Astrocyte (in vitro differentiated cells and primary cell): ENCODE measurements around the gene DTNBP1. TPM values are rescaled to one million over a fixed set of nuclear protein-coding genes. Genes with fewer than 3 reads are reported as not detected.

ENCODE experiments used
- DNase-seq: peaks from one replicate; pipeline ENCODE4 v3.0.0-alpha.2; 2010; ENCODE audit warnings: low read depth
- FAIRE-seq: peaks from 2 replicates; lab custom pipeline; 2011; peaks lifted over from hg19 to GRCh38; lab: Jason Lieb, UNC
- H2AFZ ChIP-seq: 2 replicates; pipeline ENCODE4 v1.6.0; 2012; ENCODE audit warnings: low read depth, low read length, inconsistent platforms
- H3K27ac ChIP-seq: 2 replicates; pipeline ENCODE4 v1.5.1; 2011; ENCODE audit warnings: low read depth, low read length, inconsistent platforms
- H3K27me3 ChIP-seq: 2 replicates; pipeline ENCODE4 v1.6.0; 2011; ENCODE audit warnings: low read length, inconsistent platforms; ENCODE audit not compliant: insufficient read depth
- H3K36me3 ChIP-seq: 2 replicates; pipeline ENCODE4 v1.5.1; 2011; ENCODE audit warnings: low read length, inconsistent platforms; ENCODE audit not compliant: insufficient read depth
- H3K4me1 ChIP-seq: 2 replicates; pipeline ENCODE4 v1.5.1; 2011; ENCODE audit warnings: low read length, inconsistent platforms; ENCODE audit not compliant: insufficient read depth
- H3K4me2 ChIP-seq: 2 replicates; pipeline ENCODE4 v1.6.0; 2012; ENCODE audit warnings: low read length, inconsistent platforms
- H3K4me3 ChIP-seq: 2 replicates; pipeline ENCODE4 v1.5.1; 2011; ENCODE audit warnings: low read depth, mild to moderate bottlenecking, low read length, inconsistent platforms; ENCODE audit not compliant: insufficient read depth
- H3K79me2 ChIP-seq: 2 replicates; pipeline ENCODE4 v1.6.0; 2012; ENCODE audit warnings: mild to moderate bottlenecking, low read length, inconsistent platforms; ENCODE audit not compliant: insufficient read depth
- H3K9ac ChIP-seq: 2 replicates; pipeline ENCODE4 v1.6.0; 2012; ENCODE audit warnings: mild to moderate bottlenecking, low read length, inconsistent platforms
- H3K9me3 ChIP-seq: 2 replicates; pipeline ENCODE4 v1.5.1; 2012; ENCODE audit warnings: low read depth, mild to moderate bottlenecking, low read length, inconsistent platforms; ENCODE audit not compliant: insufficient read depth
- H4K20me1 ChIP-seq: 2 replicates; pipeline ENCODE4 v1.6.0; 2012; ENCODE audit warnings: low read length, inconsistent platforms; ENCODE audit not compliant: insufficient read depth
- H3K27ac Mint-ChIP-seq: one replicate; pipeline ENCODE4 v1.8.0; 2021; ENCODE audit warnings: mild to moderate bottlenecking, mixed read lengths; ENCODE audit not compliant: unreplicated experiment
- H3K27me3 Mint-ChIP-seq: one replicate; pipeline ENCODE4 v1.8.0; 2021; ENCODE audit warnings: low read depth, mixed read lengths; ENCODE audit not compliant: unreplicated experiment
- H3K36me3 Mint-ChIP-seq: one replicate; pipeline ENCODE4 v1.8.0; 2021; ENCODE audit warnings: low read depth, mixed read lengths; ENCODE audit not compliant: unreplicated experiment
- H3K4me1 Mint-ChIP-seq: one replicate; pipeline ENCODE4 v1.8.0; 2021; ENCODE audit warnings: low read depth, mixed read lengths; ENCODE audit not compliant: unreplicated experiment
- H3K4me3 Mint-ChIP-seq: one replicate; pipeline ENCODE4 v1.8.0; 2021; ENCODE audit warnings: mild to moderate bottlenecking, moderate library complexity, mixed read lengths; ENCODE audit not compliant: unreplicated experiment
- H3K9me3 Mint-ChIP-seq: one replicate; pipeline ENCODE4 v1.8.0; 2021; ENCODE audit warnings: mild to moderate bottlenecking, mixed read lengths; ENCODE audit not compliant: unreplicated experiment
- EZH2 ChIP-seq: IDR thresholded peaks from 2 replicates; pipeline ENCODE4 v1.6.1; 2012; ENCODE audit warnings: mild to moderate bottlenecking, low read length, inconsistent platforms; ENCODE audit not compliant: insufficient read depth
- total RNA-seq: library from RNA; stranded (reverse); gene quantifications from 2 replicates; pipeline ENCODE4 v1.2.1, GENCODE V29; 2021
- TF ChIP-seq, protein P1 (sequence below): IDR thresholded peaks from 2 replicates; pipeline ENCODE4 v1.5.1; 2011; ENCODE audit warnings: low read depth, mild to moderate bottlenecking, inconsistent platforms, low read length, moderate library complexity; ENCODE audit not compliant: insufficient read depth

DTNBP1 gene
- total RNA-seq, 1 donor from 2014 or later: 13.0 TPM

DNA sequence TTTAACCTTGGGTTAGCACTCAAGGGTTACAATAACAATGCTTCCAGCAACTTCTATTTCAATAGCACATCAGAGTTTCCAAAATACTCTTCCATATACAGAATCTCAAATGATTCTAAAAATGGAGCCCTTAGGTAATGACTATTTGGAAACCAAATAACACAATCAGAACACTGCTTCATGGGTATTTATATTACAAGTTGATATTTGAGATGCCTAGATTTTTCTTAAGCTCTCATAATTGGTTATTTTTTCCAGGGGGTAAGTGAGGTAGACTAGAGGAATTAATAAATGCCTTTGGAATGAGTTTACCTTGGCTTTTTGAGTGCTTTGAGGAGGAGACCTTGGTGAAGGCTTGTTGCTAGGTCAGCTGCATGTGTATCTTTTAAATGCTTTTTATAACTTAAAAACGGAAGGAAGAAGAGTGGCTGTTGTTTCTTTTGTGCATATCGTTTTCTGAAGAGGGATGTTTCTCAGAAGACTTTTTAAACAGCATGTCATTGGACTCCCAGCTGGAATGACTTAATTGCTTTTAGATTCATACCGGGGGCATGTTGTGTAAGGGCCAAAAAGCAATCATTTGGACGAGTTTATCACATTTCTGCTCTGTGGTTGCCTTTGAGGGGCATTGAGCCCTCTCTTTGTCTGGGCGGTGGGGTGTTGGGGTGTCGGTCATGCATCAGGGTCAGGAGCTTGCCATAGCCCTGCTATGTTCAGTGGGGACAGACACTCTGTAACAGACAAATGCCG lies 186.0 kb downstream of the DTNBP1 start:
- no peaks in the 10 kb centered on the region for H3K9me3 ChIP-seq
- peaks cover 38% of the 10 kb centered on the region for H3K79me2 ChIP-seq
- peaks cover 9% of the 10 kb centered on the region for H3K36me3 Mint-ChIP-seq
- peak overlapping the region; percentile 39 for H3K4me2 ChIP-seq
- peaks cover 8% of the 10 kb centered on the region for H3K4me1 Mint-ChIP-seq
- H3K9me3 Mint-ChIP-seq: no peaks in the 10 kb centered on the region
- no peak overlapping the region for H3K9ac ChIP-seq
- no peak overlapping the region for H2AFZ ChIP-seq
- peak overlapping the region; percentile 40 for H3K27ac ChIP-seq
- H3K4me3 ChIP-seq: no peak overlapping the region
- FAIRE-seq: no peak
- no peaks in the 10 kb centered on the region for H3K27me3 Mint-ChIP-seq
- peaks cover 3% of the 10 kb centered on the region for H3K36me3 ChIP-seq
- TF ChIP-seq EZH2: no peak
- TF ChIP-seq, protein P1, sequence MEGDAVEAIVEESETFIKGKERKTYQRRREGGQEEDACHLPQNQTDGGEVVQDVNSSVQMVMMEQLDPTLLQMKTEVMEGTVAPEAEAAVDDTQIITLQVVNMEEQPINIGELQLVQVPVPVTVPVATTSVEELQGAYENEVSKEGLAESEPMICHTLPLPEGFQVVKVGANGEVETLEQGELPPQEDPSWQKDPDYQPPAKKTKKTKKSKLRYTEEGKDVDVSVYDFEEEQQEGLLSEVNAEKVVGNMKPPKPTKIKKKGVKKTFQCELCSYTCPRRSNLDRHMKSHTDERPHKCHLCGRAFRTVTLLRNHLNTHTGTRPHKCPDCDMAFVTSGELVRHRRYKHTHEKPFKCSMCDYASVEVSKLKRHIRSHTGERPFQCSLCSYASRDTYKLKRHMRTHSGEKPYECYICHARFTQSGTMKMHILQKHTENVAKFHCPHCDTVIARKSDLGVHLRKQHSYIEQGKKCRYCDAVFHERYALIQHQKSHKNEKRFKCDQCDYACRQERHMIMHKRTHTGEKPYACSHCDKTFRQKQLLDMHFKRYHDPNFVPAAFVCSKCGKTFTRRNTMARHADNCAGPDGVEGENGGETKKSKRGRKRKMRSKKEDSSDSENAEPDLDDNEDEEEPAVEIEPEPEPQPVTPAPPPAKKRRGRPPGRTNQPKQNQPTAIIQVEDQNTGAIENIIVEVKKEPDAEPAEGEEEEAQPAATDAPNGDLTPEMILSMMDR: no peak
- no peak overlapping the region for H3K27ac Mint-ChIP-seq
- DNase-seq: peak; percentile 72
- peaks cover 33% of the 10 kb centered on the region for H3K4me1 ChIP-seq
- H3K27me3 ChIP-seq: no peaks in the 10 kb centered on the region
- no peak overlapping the region for H3K4me3 Mint-ChIP-seq
- peaks cover 89% of the 10 kb centered on the region for H4K20me1 ChIP-seq

DNA sequence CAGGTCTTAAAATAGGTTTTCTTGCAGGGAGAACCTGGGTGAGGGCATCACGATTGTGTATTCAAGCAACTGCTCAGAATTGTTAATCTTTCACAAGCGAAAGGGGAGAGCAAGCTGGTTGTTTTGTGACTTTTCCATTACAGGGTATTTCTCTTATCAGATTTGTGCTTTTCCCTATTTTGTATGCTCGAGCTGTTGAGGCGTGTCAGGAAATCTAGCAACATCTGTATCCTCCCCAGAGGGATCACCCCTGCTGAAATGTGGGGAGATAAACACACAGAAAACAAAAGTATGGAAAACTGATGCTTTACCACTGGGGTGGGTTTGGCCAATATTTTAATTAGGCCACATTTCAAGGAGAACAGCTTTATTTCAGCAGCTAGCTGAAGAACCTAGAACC lies 187.0 kb downstream of the DTNBP1 start:
- Histone ChIP-seq H3K27ac (peak overlapping the region; percentile 12), H4K20me1 (peaks cover 84% of the 10 kb centered on the region), H3K4me2 (no peak overlapping the region), H3K9me3 (no peaks in the 10 kb centered on the region), H3K4me3 (no peak overlapping the region), H3K4me1 (peaks cover 33% of the 10 kb centered on the region), H2AFZ (no peak overlapping the region), H3K9ac (no peak overlapping the region), H3K27me3 (no peaks in the 10 kb centered on the region), H3K36me3 (peaks cover 3% of the 10 kb centered on the region), H3K79me2 (peaks cover 31% of the 10 kb centered on the region)
- H3K27ac Mint-ChIP-seq: no peak overlapping the region
- H3K27me3 Mint-ChIP-seq: no peaks in the 10 kb centered on the region
- DNase-seq (no peak), FAIRE-seq (no peak)
- H3K9me3 Mint-ChIP-seq: no peaks in the 10 kb centered on the region
- H3K36me3 Mint-ChIP-seq: peaks cover 9% of the 10 kb centered on the region
- peaks cover 8% of the 10 kb centered on the region for H3K4me1 Mint-ChIP-seq
- H3K4me3 Mint-ChIP-seq: no peak overlapping the region
- TF ChIP-seq EZH2: no peak

DNA sequence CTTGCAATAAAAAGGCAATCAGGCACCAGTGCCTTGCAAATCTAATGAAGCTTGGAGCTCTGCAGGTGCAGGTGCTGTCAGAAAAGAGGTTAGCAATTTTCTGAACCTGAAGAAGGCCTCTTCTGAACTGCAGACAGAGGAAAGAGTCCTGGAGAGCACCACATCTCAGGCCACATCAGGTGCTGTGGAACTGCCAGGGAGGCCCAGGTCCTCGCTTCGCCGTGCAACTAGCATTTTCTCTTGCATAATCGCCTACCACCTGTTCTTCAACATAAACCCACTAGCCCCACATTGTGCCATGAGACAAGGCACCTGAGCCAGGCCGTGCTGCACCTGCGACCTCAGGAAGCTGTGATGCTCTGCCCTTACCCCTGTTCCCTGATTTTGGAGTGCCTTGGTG lies 187.6 kb downstream of the DTNBP1 start:
- no peak overlapping the region for H2AFZ ChIP-seq
- peaks cover 26% of the 10 kb centered on the region for H3K79me2 ChIP-seq
- H3K36me3 Mint-ChIP-seq: peaks cover 9% of the 10 kb centered on the region
- peaks cover 32% of the 10 kb centered on the region for H3K4me1 ChIP-seq
- no peak for TF ChIP-seq EZH2
- TF ChIP-seq, protein P1: no peak
- no peak overlapping the region for H3K4me3 ChIP-seq
- no peak for FAIRE-seq
- H3K4me1 Mint-ChIP-seq: peaks cover 8% of the 10 kb centered on the region
- peaks cover 78% of the 10 kb centered on the region for H4K20me1 ChIP-seq
- no peak for DNase-seq
- no peak overlapping the region for H3K4me2 ChIP-seq
- H3K27me3 ChIP-seq: no peaks in the 10 kb centered on the region
- H3K4me3 Mint-ChIP-seq: no peak overlapping the region
- no peaks in the 10 kb centered on the region for H3K27me3 Mint-ChIP-seq
- H3K36me3 ChIP-seq: peaks cover 3% of the 10 kb centered on the region
- no peak overlapping the region for H3K27ac Mint-ChIP-seq
- no peaks in the 10 kb centered on the region for H3K9me3 ChIP-seq
- H3K9me3 Mint-ChIP-seq: no peaks in the 10 kb centered on the region
- H3K9ac ChIP-seq: no peak overlapping the region
- no peak overlapping the region for H3K27ac ChIP-seq
